HEK293 (cell line): Measurements from ENCODE around the gene FXYD3.

Experiments
- BCL11B ChIP-seq: fragments of 450-650 bp; formaldehyde crosslinking; IDR thresholded peaks from 2 replicates; pipeline ENCODE4 v1.5.1; 2016; ENCODE audit warnings: low read depth, missing biosample characterization, missing genetic modification characterization
- EGR2 ChIP-seq: fragments of 450-650 bp; formaldehyde crosslinking; IDR thresholded peaks from 2 replicates; pipeline ENCODE4 v1.5.1; 2016; ENCODE audit warnings: low read depth, missing biosample characterization, missing genetic modification characterization
- GLI2 ChIP-seq: fragments of 450-650 bp; formaldehyde crosslinking; IDR thresholded peaks from 2 replicates; pipeline ENCODE4; 2017; ENCODE audit warnings: missing biosample characterization, missing genetic modification characterization, low read depth, borderline replicate concordance
- GLIS1 ChIP-seq: fragments of 450-650 bp; formaldehyde crosslinking; IDR thresholded peaks from 2 replicates; pipeline ENCODE4 v1.5.1; 2016; ENCODE audit warnings: missing biosample characterization, missing genetic modification characterization
- IKZF3 ChIP-seq: fragments of 450-650 bp; IDR thresholded peaks from 2 replicates; pipeline ENCODE4 v1.5.0; 2018; ENCODE audit warnings: missing biosample characterization, mild to moderate bottlenecking, missing genetic modification characterization, moderate library complexity
- REPIN1 ChIP-seq: fragments of 450-650 bp; formaldehyde crosslinking; IDR thresholded peaks from 2 replicates; pipeline ENCODE4 v1.5.1; 2017; ENCODE audit warnings: missing biosample characterization, missing genetic modification characterization, low read depth
- TCF7L2 ChIP-seq: IDR thresholded peaks from 2 replicates; pipeline ENCODE4 v1.6.1; 2011; ENCODE audit warnings: low read depth, mild to moderate bottlenecking, inconsistent platforms, low read length, moderate library complexity, borderline replicate concordance
- ZBTB1 ChIP-seq: fragments of 450-650 bp; formaldehyde crosslinking; IDR thresholded peaks from 2 replicates; pipeline ENCODE4 v1.5.1; 2016; ENCODE audit warnings: missing biosample characterization, missing genetic modification characterization
- ZBTB11 ChIP-seq: fragments of 450-650 bp; formaldehyde crosslinking; conservative IDR thresholded peaks from 2 replicates; pipeline ENCODE4 v1.5.1; 2016; ENCODE audit warnings: low read depth, missing biosample characterization, missing genetic modification characterization
- ZBTB20 ChIP-seq: fragments of 450-650 bp; formaldehyde crosslinking; IDR thresholded peaks from 2 replicates; pipeline ENCODE4 v1.5.1; 2016; ENCODE audit warnings: missing biosample characterization, missing genetic modification characterization
- ZBTB48 ChIP-seq: fragments of 450-650 bp; formaldehyde crosslinking; IDR thresholded peaks from 2 replicates; pipeline ENCODE4 v1.5.1; 2016; ENCODE audit warnings: missing biosample characterization, missing genetic modification characterization
- ZFHX2 ChIP-seq: fragments of 450-650 bp; formaldehyde crosslinking; conservative IDR thresholded peaks from 2 replicates; pipeline ENCODE4 v1.5.1; 2016; ENCODE audit warnings: missing biosample characterization, missing genetic modification characterization
- ZFP3 ChIP-seq: fragments of 450-650 bp; formaldehyde crosslinking; IDR thresholded peaks from 2 replicates; pipeline ENCODE4 v1.5.1; 2016; ENCODE audit warnings: low read depth, missing biosample characterization, missing genetic modification characterization
- ZFP41 ChIP-seq: fragments of 450-650 bp; formaldehyde crosslinking; IDR thresholded peaks from 2 replicates; pipeline ENCODE4 v1.5.1; 2016; ENCODE audit warnings: missing biosample characterization, missing genetic modification characterization, borderline replicate concordance
- ZNF114 ChIP-seq: fragments of 450-650 bp; formaldehyde crosslinking; IDR thresholded peaks from 2 replicates; pipeline ENCODE4 v1.5.0; 2017; ENCODE audit warnings: missing biosample characterization, missing genetic modification characterization
- ZNF2 ChIP-seq: fragments of 450-650 bp; formaldehyde crosslinking; IDR thresholded peaks from 2 replicates; pipeline ENCODE4 v1.5.1; 2016; ENCODE audit warnings: missing biosample characterization, missing genetic modification characterization
- ZNF211 ChIP-seq: fragments of 450-650 bp; formaldehyde crosslinking; IDR thresholded peaks from 2 replicates; pipeline ENCODE4 v1.5.1; 2016; ENCODE audit warnings: low read depth, missing biosample characterization, missing genetic modification characterization
- ZNF239 ChIP-seq: fragments of 450-650 bp; formaldehyde crosslinking; IDR thresholded peaks from 2 replicates; pipeline ENCODE4 v1.5.1; 2016; ENCODE audit warnings: missing biosample characterization, missing genetic modification characterization
- ZNF26 ChIP-seq: fragments of 450-650 bp; formaldehyde crosslinking; IDR thresholded peaks from 2 replicates; pipeline ENCODE4 v1.5.1; 2016; ENCODE audit warnings: missing biosample characterization, missing genetic modification characterization
- ZNF280C ChIP-seq: fragments of 450-650 bp; formaldehyde crosslinking; IDR thresholded peaks from 2 replicates; pipeline ENCODE4 v1.5.1; 2016; ENCODE audit warnings: missing biosample characterization, missing genetic modification characterization
- ZNF311 ChIP-seq: fragments of 450-650 bp; formaldehyde crosslinking; IDR thresholded peaks from 2 replicates; pipeline ENCODE4 v1.5.1; 2017; ENCODE audit warnings: missing biosample characterization, missing genetic modification characterization, borderline replicate concordance
- ZNF324 ChIP-seq: fragments of 450-650 bp; formaldehyde crosslinking; IDR thresholded peaks from 2 replicates; pipeline ENCODE4 v1.5.1; 2016; ENCODE audit warnings: missing biosample characterization, missing genetic modification characterization
- ZNF341 ChIP-seq: fragments of 450-650 bp; formaldehyde crosslinking; IDR thresholded peaks from 2 replicates; pipeline ENCODE4; 2016; ENCODE audit warnings: low read depth, missing biosample characterization, missing genetic modification characterization
- ZNF394 ChIP-seq: fragments of 450-650 bp; formaldehyde crosslinking; IDR thresholded peaks from 2 replicates; pipeline ENCODE4 v1.5.1; 2016; ENCODE audit warnings: missing biosample characterization, missing genetic modification characterization, mild to moderate bottlenecking, moderate library complexity, borderline replicate concordance
- ZNF423 ChIP-seq: fragments of 450-650 bp; formaldehyde crosslinking; IDR thresholded peaks from 2 replicates; pipeline ENCODE4 v1.5.1; 2016; ENCODE audit warnings: missing biosample characterization, missing genetic modification characterization
- ZNF558 ChIP-seq: fragments of 450-650 bp; formaldehyde crosslinking; IDR thresholded peaks from 2 replicates; pipeline ENCODE4 v1.5.1; 2016; ENCODE audit warnings: missing biosample characterization, missing genetic modification characterization
- ZNF571 ChIP-seq: fragments of 450-650 bp; formaldehyde crosslinking; IDR thresholded peaks from 2 replicates; pipeline ENCODE4 v1.5.0; 2017; ENCODE audit warnings: missing biosample characterization, missing genetic modification characterization
- ZNF600 ChIP-seq: fragments of 450-650 bp; formaldehyde crosslinking; IDR thresholded peaks from 2 replicates; pipeline ENCODE4 v1.5.1; 2016; ENCODE audit warnings: missing biosample characterization, missing genetic modification characterization
- ZNF76 ChIP-seq: fragments of 450-650 bp; formaldehyde crosslinking; IDR thresholded peaks from 2 replicates; pipeline ENCODE4; 2016; ENCODE audit warnings: low read depth, missing biosample characterization, missing genetic modification characterization, borderline replicate concordance
- ZNF837 ChIP-seq: fragments of 450-650 bp; formaldehyde crosslinking; IDR thresholded peaks from 2 replicates; pipeline ENCODE4 v1.5.1; 2016; ENCODE audit warnings: missing biosample characterization, missing genetic modification characterization
- ZNF843 ChIP-seq: fragments of 450-650 bp; formaldehyde crosslinking; IDR thresholded peaks from 2 replicates; pipeline ENCODE4 v1.5.1; 2016; ENCODE audit warnings: missing biosample characterization, missing genetic modification characterization
- ZSCAN18 ChIP-seq: fragments of 450-650 bp; formaldehyde crosslinking; IDR thresholded peaks from 2 replicates; pipeline ENCODE4 v1.5.1; 2016; ENCODE audit warnings: missing biosample characterization, missing genetic modification characterization

FXYD3 gene

GRCh38 chr19:35090506-35091214 lies 25.0 kb upstream of the FXYD3 start (continued):
- TF ChIP-seq ZNF26: no peak
- no peak for TF ChIP-seq ZNF843 (tag by site-specific recombination)
- 0 out of 2 replicates have a peak, but pooled peaks have one; percentile 28 for TF ChIP-seq EGR2
- TF ChIP-seq ZSCAN18: no peak
- peak; percentile 49; the same call in 1 of the 2 replicates for TF ChIP-seq ZBTB48 (tag by site-specific recombination)
- peak; percentile 76 for TF ChIP-seq ZNF341
- TF ChIP-seq GLIS1 (tag by site-specific recombination): peak; percentile 5; the same call in 1 of the 2 replicates
- 0 out of 2 replicates have a peak, but pooled peaks have one; percentile 12 for TF ChIP-seq ZFHX2
- TF ChIP-seq IKZF3 (tag by site-specific recombination): 0 out of 2 replicates have a peak, but pooled peaks have one; percentile 34
- TF ChIP-seq ZNF394 (tag by site-specific recombination): no peak
- no peak for TF ChIP-seq ZNF239 (tag by site-specific recombination)
- TF ChIP-seq GLI2 (tag by site-specific recombination): no peak
- TF ChIP-seq ZNF600: peak; percentile 93
- no peak for TF ChIP-seq ZFP41 (tag by site-specific recombination)
- no peak for TF ChIP-seq ZNF571
- no peak for TF ChIP-seq ZFP3 (tag by site-specific recombination)
- TF ChIP-seq ZNF280C: no peak
- no peak for TF ChIP-seq ZNF324 (tag by site-specific recombination)
- no peak for TF ChIP-seq ZBTB11
- TF ChIP-seq ZNF114 (tag by site-specific recombination): no peak
- TF ChIP-seq ZNF837 (tag by site-specific recombination): no peak
- TF ChIP-seq ZNF558 (tag by site-specific recombination): no peak
- TF ChIP-seq TCF7L2: no peak
- TF ChIP-seq ZNF211 (tag by site-specific recombination): no peak
- TF ChIP-seq ZNF423 (tag by site-specific recombination): no peak
- no peak for TF ChIP-seq ZBTB20 (tag by site-specific recombination)
- TF ChIP-seq ZNF76 (tag by site-specific recombination): peak; percentile 49
- TF ChIP-seq ZNF2 (tag by site-specific recombination): no peak; the same call in 1 of the 2 replicates
- no peak for TF ChIP-seq REPIN1 (tag by site-specific recombination)
- no peak for TF ChIP-seq ZBTB1
- no peak for TF ChIP-seq ZNF311 (tag by site-specific recombination)
- TF ChIP-seq BCL11B (tag by site-specific recombination): no peak
